HG03571 (cell line): ENCODE measurements around the gene PODN.

Experiments used
- ATAC-seq: cut with Tn5 transposase; IDR thresholded peaks from one replicate; pipeline ENCODE4 v1.9.1; 2021; ENCODE audit not compliant: unreplicated experiment

PODN gene

GRCh38 chr1:53088616-53089300, 26.7 kb downstream of the PODN start:
- no peak for ATAC-seq

GRCh38 chr1:53089478-53090226, 27.6 kb downstream of the PODN start:
- no peak for ATAC-seq

GRCh38 chr1:53090227-53091147, 28.5 kb downstream of the PODN start:
- ATAC-seq, result no peak

GRCh38 chr1:53091841-53092645, 30.0 kb downstream of the PODN start:
- ATAC-seq, result no peak

- ATAC-seq, result no peak
Observed at GRCh38 chr1:53092659-53093450, 30.8 kb downstream of the PODN start.

- ATAC-seq, result no peak
Observed at GRCh38 chr1:53093451-53093754, 31.4 kb downstream of the PODN start.

- no peak for ATAC-seq
Observed at GRCh38 chr1:53093778-53094532, 31.9 kb downstream of the PODN start.

GRCh38 chr1:53094533-53094919, 32.5 kb downstream of the PODN start:
- ATAC-seq, result no peak

GRCh38 chr1:53104289-53104913, 42.4 kb downstream of the PODN start:
- ATAC-seq, result no peak

- ATAC-seq, result no peak
Observed at GRCh38 chr1:53107090-53107489, 45.1 kb downstream of the PODN start.

- ATAC-seq, result no peak
Observed at GRCh38 chr1:53107570-53108322, 45.7 kb downstream of the PODN start.

GRCh38 chr1:53108646-53109580, 46.9 kb downstream of the PODN start:
- ATAC-seq, result no peak

- no peak for ATAC-seq
Observed at GRCh38 chr1:53110370-53111072, 48.5 kb downstream of the PODN start.

GRCh38 chr1:53111073-53111556, 49.1 kb downstream of the PODN start:
- ATAC-seq, result no peak

GRCh38 chr1:53111693-53112092, 49.7 kb downstream of the PODN start:
- no peak for ATAC-seq

- no peak for ATAC-seq
Observed at GRCh38 chr1:53112271-53112774, 50.3 kb downstream of the PODN start.
